Astrocyte (in vitro differentiated cells and primary cell): ENCODE data around the gene NECTIN4. TPM values are rescaled to one million over a fixed set of nuclear protein-coding genes. Genes with fewer than 3 reads are reported as not detected.

Source experiments
- DNase-seq: peaks from one replicate; pipeline ENCODE4 v3.0.0-alpha.2; 2010; ENCODE audit warnings: low read depth
- FAIRE-seq: peaks from 2 replicates; lab custom pipeline; 2011; peaks lifted over from hg19 to GRCh38; lab: Jason Lieb, UNC
- H2AFZ ChIP-seq: 2 replicates; pipeline ENCODE4 v1.6.0; 2012; ENCODE audit warnings: low read depth, low read length, inconsistent platforms
- H3K27ac ChIP-seq: 2 replicates; pipeline ENCODE4 v1.5.1; 2011; ENCODE audit warnings: low read depth, low read length, inconsistent platforms
- H3K27me3 ChIP-seq: 2 replicates; pipeline ENCODE4 v1.6.0; 2011; ENCODE audit warnings: low read length, inconsistent platforms; ENCODE audit not compliant: insufficient read depth
- H3K36me3 ChIP-seq: 2 replicates; pipeline ENCODE4 v1.5.1; 2011; ENCODE audit warnings: low read length, inconsistent platforms; ENCODE audit not compliant: insufficient read depth
- H3K4me1 ChIP-seq: 2 replicates; pipeline ENCODE4 v1.5.1; 2011; ENCODE audit warnings: low read length, inconsistent platforms; ENCODE audit not compliant: insufficient read depth
- H3K4me2 ChIP-seq: 2 replicates; pipeline ENCODE4 v1.6.0; 2012; ENCODE audit warnings: low read length, inconsistent platforms
- H3K4me3 ChIP-seq: 2 replicates; pipeline ENCODE4 v1.5.1; 2011; ENCODE audit warnings: low read depth, mild to moderate bottlenecking, low read length, inconsistent platforms; ENCODE audit not compliant: insufficient read depth
- H3K79me2 ChIP-seq: 2 replicates; pipeline ENCODE4 v1.6.0; 2012; ENCODE audit warnings: mild to moderate bottlenecking, low read length, inconsistent platforms; ENCODE audit not compliant: insufficient read depth
- H3K9ac ChIP-seq: 2 replicates; pipeline ENCODE4 v1.6.0; 2012; ENCODE audit warnings: mild to moderate bottlenecking, low read length, inconsistent platforms
- H3K9me3 ChIP-seq: 2 replicates; pipeline ENCODE4 v1.5.1; 2012; ENCODE audit warnings: low read depth, mild to moderate bottlenecking, low read length, inconsistent platforms; ENCODE audit not compliant: insufficient read depth
- H4K20me1 ChIP-seq: 2 replicates; pipeline ENCODE4 v1.6.0; 2012; ENCODE audit warnings: low read length, inconsistent platforms; ENCODE audit not compliant: insufficient read depth
- H3K27ac Mint-ChIP-seq: one replicate; pipeline ENCODE4 v1.8.0; 2021; ENCODE audit warnings: mild to moderate bottlenecking, mixed read lengths; ENCODE audit not compliant: unreplicated experiment
- H3K27me3 Mint-ChIP-seq: one replicate; pipeline ENCODE4 v1.8.0; 2021; ENCODE audit warnings: low read depth, mixed read lengths; ENCODE audit not compliant: unreplicated experiment
- H3K36me3 Mint-ChIP-seq: one replicate; pipeline ENCODE4 v1.8.0; 2021; ENCODE audit warnings: low read depth, mixed read lengths; ENCODE audit not compliant: unreplicated experiment
- H3K4me1 Mint-ChIP-seq: one replicate; pipeline ENCODE4 v1.8.0; 2021; ENCODE audit warnings: low read depth, mixed read lengths; ENCODE audit not compliant: unreplicated experiment
- H3K4me3 Mint-ChIP-seq: one replicate; pipeline ENCODE4 v1.8.0; 2021; ENCODE audit warnings: mild to moderate bottlenecking, moderate library complexity, mixed read lengths; ENCODE audit not compliant: unreplicated experiment
- H3K9me3 Mint-ChIP-seq: one replicate; pipeline ENCODE4 v1.8.0; 2021; ENCODE audit warnings: mild to moderate bottlenecking, mixed read lengths; ENCODE audit not compliant: unreplicated experiment
- EZH2 ChIP-seq: IDR thresholded peaks from 2 replicates; pipeline ENCODE4 v1.6.1; 2012; ENCODE audit warnings: mild to moderate bottlenecking, low read length, inconsistent platforms; ENCODE audit not compliant: insufficient read depth
- total RNA-seq: library from RNA; stranded (reverse); gene quantifications from 2 replicates; pipeline ENCODE4 v1.2.1, GENCODE V29; 2021
- TF ChIP-seq, protein P1 (sequence below): IDR thresholded peaks from 2 replicates; pipeline ENCODE4 v1.5.1; 2011; ENCODE audit warnings: low read depth, mild to moderate bottlenecking, inconsistent platforms, low read length, moderate library complexity; ENCODE audit not compliant: insufficient read depth

NECTIN4 gene
- total RNA-seq, 1 donor from 2014 or later: 1.9 TPM

DNA sequence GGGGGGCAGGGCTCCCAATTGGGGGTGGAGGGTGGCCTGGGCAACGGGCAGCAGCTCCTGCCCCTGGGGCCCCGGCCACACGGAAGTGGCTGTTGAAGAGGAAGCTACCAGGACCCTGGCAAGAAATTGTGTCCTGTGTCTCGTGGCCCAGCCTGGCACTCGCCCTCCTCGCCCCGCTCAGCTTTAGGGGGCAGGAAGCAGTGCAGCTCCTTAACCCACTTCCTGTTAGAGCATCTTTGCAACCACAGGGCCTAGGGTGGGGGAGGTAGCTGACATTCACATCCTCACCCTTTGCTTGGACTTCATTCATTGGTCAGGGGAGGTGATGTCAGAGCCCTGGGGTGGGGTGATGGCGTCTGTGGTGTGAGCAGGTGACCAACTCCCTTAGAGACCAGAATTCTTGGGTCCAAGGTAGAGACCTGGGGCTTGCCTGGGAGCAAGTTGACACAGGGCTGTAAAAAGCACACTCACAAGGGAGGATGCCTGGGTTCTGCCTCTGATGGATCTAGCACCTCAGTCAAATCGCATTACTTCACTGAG lies 19.6 kb downstream of the NECTIN4 start, which contains the start of gene ARHGAP30:
Gene ARHGAP30, minus strand, starts transcription at position 161 of the 540 bp plus-strand sequence. CDS start 267 bp downstream, outside the sequence.
- DNase-seq: no peak
- Mint-ChIP-seq H3K4me1 (peaks cover 18% of the 10 kb centered on the region), H3K36me3 (peaks cover 11% of the 10 kb centered on the region), H3K4me3 (no peak within 1 kb of the TSS), H3K27me3 (peaks cover 8% of the 10 kb centered on the region), H3K9me3 (no peaks in the 10 kb centered on the region), H3K27ac (no peak within 1 kb of the TSS)
- H3K27ac ChIP-seq: no peak within 1 kb of the TSS
- no peaks in the 10 kb centered on the region for H3K79me2 ChIP-seq
- H3K4me1 ChIP-seq: no peaks in the 10 kb centered on the region
- no peak within 1 kb of the TSS for H2AFZ ChIP-seq
- no peaks in the 10 kb centered on the region for H3K27me3 ChIP-seq
- H3K4me3 ChIP-seq: no peak within 1 kb of the TSS
- TF ChIP-seq, protein P1, sequence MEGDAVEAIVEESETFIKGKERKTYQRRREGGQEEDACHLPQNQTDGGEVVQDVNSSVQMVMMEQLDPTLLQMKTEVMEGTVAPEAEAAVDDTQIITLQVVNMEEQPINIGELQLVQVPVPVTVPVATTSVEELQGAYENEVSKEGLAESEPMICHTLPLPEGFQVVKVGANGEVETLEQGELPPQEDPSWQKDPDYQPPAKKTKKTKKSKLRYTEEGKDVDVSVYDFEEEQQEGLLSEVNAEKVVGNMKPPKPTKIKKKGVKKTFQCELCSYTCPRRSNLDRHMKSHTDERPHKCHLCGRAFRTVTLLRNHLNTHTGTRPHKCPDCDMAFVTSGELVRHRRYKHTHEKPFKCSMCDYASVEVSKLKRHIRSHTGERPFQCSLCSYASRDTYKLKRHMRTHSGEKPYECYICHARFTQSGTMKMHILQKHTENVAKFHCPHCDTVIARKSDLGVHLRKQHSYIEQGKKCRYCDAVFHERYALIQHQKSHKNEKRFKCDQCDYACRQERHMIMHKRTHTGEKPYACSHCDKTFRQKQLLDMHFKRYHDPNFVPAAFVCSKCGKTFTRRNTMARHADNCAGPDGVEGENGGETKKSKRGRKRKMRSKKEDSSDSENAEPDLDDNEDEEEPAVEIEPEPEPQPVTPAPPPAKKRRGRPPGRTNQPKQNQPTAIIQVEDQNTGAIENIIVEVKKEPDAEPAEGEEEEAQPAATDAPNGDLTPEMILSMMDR: no peak
- no peak for TF ChIP-seq EZH2
- H4K20me1 ChIP-seq: no peaks in the 10 kb centered on the region
- no peaks in the 10 kb centered on the region for H3K9me3 ChIP-seq
- FAIRE-seq: no peak
- no peak within 1 kb of the TSS for H3K4me2 ChIP-seq
- no peak within 1 kb of the TSS for H3K9ac ChIP-seq
- H3K36me3 ChIP-seq: no peaks in the 10 kb centered on the region

DNA sequence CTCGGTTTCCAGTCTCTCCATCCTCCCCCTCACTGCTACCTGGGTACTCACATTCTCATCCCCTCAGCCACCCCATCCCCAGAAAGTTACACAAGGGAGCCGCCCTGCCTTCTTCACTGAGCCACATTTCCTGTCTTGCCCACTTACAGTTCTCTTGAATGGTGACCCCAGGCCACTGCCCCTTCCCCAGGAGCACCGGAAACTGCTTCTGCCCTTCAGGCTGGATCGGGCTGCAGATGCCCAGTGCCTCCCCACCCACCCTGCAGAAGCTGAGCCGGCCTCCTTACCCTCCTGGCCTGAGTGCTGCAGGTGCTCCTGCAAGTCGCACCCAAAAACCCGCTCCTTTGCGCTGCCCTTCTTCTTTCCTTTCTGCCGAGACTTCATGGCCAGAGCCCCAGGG lies 20.1 kb downstream of the NECTIN4 start:
- Histone ChIP-seq H3K4me2 (no peak overlapping the region), H3K27ac (no peak overlapping the region), H3K4me3 (no peak overlapping the region), H3K9me3 (no peaks in the 10 kb centered on the region), H4K20me1 (no peaks in the 10 kb centered on the region), H3K4me1 (no peaks in the 10 kb centered on the region), H3K9ac (no peak overlapping the region), H3K36me3 (no peaks in the 10 kb centered on the region), H3K27me3 (no peaks in the 10 kb centered on the region), H2AFZ (no peak overlapping the region), H3K79me2 (no peaks in the 10 kb centered on the region)
- DNase-seq: no peak
- TF ChIP-seq, protein P1: no peak
- no peak for TF ChIP-seq EZH2
- no peak for FAIRE-seq
- peaks cover 8% of the 10 kb centered on the region for H3K36me3 Mint-ChIP-seq
- H3K4me3 Mint-ChIP-seq: no peak overlapping the region
- no peak overlapping the region for H3K27ac Mint-ChIP-seq
- H3K9me3 Mint-ChIP-seq: no peaks in the 10 kb centered on the region
- peaks cover 11% of the 10 kb centered on the region for H3K27me3 Mint-ChIP-seq
- peaks cover 13% of the 10 kb centered on the region for H3K4me1 Mint-ChIP-seq
